ENCODE results near the gene PMPCA.

PMPCA gene

DNA sequence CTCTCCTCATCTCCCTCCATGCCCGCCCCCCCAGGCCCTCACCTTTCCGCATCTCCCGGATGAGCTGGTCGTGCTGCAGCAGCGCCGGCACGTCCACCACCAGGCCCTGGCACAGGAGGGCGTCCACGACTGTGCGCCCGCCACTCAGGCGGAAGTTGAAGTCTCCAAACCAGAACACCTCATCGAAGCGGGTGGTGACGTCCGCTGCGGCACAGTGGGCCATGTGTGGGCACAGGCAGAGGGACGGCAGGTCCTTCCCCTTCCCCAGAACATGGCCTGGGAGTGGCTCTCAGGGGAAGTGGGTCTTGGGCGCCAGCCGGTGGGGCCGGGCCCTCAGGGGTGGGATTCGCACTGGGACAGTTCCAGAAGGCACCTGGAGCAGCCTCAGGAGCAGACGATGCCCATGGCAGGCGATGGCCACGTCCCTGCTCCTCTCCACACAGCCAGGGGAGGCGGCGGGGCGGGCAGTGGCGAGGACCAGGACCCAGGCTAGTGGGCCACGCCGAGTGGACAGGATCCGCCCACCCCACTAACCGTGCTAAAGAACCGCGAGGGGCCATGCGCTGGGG is 21.4 kb downstream of the PMPCA start:
- TF ChIP-seq TAF1 (IDR thresholded peaks at IDR 0.05; ENCODE audit: low read depth) = no peak
- TF ChIP-seq CREB1 (IDR thresholded peaks at IDR 0.05; ENCODE audit: low read depth) = no peak
- TF ChIP-seq TCF12 (IDR thresholded peaks at IDR 0.05; ENCODE audit: low read depth) = no peak
- TF ChIP-seq CEBPB (IDR thresholded peaks at IDR 0.05) = no peak

DNA sequence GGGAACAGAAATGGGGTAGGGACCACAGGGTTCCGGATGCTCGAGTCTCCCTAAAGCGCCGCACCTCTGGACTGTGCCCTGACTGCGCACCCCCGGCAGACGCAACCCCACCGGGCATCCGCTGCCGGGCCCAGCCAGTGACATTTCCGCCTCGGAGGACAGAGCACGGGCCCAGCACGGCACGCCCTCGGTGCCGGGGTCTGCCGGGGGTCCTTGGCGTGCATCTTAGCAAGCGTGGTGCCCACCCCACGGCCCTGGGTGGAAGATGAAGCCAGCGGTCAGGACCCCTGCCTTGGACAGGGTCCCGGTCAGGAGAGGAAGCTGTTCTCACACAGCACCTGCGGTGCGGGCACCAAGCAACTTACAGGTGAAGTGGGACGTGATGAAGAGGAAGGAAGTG is 22.1 kb downstream of the PMPCA start:
- TF ChIP-seq, protein P1, sequence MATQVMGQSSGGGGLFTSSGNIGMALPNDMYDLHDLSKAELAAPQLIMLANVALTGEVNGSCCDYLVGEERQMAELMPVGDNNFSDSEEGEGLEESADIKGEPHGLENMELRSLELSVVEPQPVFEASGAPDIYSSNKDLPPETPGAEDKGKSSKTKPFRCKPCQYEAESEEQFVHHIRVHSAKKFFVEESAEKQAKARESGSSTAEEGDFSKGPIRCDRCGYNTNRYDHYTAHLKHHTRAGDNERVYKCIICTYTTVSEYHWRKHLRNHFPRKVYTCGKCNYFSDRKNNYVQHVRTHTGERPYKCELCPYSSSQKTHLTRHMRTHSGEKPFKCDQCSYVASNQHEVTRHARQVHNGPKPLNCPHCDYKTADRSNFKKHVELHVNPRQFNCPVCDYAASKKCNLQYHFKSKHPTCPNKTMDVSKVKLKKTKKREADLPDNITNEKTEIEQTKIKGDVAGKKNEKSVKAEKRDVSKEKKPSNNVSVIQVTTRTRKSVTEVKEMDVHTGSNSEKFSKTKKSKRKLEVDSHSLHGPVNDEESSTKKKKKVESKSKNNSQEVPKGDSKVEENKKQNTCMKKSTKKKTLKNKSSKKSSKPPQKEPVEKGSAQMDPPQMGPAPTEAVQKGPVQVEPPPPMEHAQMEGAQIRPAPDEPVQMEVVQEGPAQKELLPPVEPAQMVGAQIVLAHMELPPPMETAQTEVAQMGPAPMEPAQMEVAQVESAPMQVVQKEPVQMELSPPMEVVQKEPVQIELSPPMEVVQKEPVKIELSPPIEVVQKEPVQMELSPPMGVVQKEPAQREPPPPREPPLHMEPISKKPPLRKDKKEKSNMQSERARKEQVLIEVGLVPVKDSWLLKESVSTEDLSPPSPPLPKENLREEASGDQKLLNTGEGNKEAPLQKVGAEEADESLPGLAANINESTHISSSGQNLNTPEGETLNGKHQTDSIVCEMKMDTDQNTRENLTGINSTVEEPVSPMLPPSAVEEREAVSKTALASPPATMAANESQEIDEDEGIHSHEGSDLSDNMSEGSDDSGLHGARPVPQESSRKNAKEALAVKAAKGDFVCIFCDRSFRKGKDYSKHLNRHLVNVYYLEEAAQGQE (IDR thresholded peaks at IDR 0.05; ENCODE audit: low read depth) = no peak
- TF ChIP-seq FOXM1 (IDR thresholded peaks at IDR 0.05; ENCODE audit: borderline replicate concordance, low read depth) (no peak), ZBTB7A (IDR thresholded peaks at IDR 0.05; ENCODE audit: low read depth) (no peak), TEAD4 (IDR thresholded peaks at IDR 0.05) (no peak), CEBPB (IDR thresholded peaks at IDR 0.05) (no peak), EP300 (IDR thresholded peaks at IDR 0.05; ENCODE audit: borderline replicate concordance) (no peak), EGR1 (IDR thresholded peaks at IDR 0.05) (no peak), CREB1 (IDR thresholded peaks at IDR 0.05; ENCODE audit: low read depth) (no peak), TAF1 (IDR thresholded peaks at IDR 0.05; ENCODE audit: low read depth) (no peak), YY1 (IDR thresholded peaks at IDR 0.05; ENCODE audit: low read depth) (no peak), NFIC (IDR thresholded peaks at IDR 0.05) (no peak)
- TF ChIP-seq, protein P2, sequence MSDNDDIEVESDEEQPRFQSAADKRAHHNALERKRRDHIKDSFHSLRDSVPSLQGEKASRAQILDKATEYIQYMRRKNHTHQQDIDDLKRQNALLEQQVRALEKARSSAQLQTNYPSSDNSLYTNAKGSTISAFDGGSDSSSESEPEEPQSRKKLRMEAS (IDR thresholded peaks at IDR 0.05) = no peak
- TF ChIP-seq, protein P3, sequence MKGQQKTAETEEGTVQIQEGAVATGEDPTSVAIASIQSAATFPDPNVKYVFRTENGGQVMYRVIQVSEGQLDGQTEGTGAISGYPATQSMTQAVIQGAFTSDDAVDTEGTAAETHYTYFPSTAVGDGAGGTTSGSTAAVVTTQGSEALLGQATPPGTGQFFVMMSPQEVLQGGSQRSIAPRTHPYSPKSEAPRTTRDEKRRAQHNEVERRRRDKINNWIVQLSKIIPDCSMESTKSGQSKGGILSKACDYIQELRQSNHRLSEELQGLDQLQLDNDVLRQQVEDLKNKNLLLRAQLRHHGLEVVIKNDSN (IDR thresholded peaks at IDR 0.05) = no peak

DNA sequence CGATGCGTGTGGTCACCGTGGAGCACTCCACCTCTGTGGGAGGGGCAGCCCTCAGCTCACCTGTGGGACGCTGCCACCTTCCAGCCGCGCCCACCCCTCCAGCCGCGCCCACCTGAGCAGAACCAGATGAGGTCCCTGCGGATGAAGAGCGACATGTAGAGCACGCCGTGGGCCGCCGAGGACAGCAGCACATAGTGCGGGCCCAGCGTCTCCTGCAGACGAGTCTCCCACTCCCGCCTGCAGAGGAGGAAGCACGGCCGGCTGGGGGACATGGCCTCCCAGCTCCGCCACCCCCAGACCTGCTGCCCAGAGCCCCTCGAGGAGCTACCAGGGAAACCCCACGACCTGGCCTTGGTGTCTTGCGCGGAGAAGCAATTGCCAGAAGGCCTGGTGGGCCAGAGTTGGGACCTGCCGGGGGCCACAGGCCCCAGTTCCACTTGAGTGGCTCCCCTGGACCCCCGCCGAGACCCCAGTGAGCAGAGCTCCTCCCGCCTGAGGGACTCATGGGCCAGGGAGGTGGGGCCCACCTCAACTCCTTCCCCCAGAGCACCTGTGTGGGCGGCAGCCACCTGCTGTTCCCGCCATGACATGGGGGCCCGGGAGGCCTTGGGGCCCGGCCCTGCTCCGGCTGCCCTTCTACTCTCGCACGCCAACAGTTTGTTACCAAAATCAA is 22.7 kb downstream of the PMPCA start:
- TF ChIP-seq EGR1 (IDR thresholded peaks at IDR 0.05) (peak; percentile 31; the same call in 1 of the 2 replicates), NFIC (IDR thresholded peaks at IDR 0.05) (no peak), FOXM1 (IDR thresholded peaks at IDR 0.05; ENCODE audit: borderline replicate concordance, low read depth) (no peak), TCF12 (IDR thresholded peaks at IDR 0.05; ENCODE audit: low read depth) (no peak)
- TF ChIP-seq, protein P3 (IDR thresholded peaks at IDR 0.05) = no peak
- TF ChIP-seq, protein P2 (IDR thresholded peaks at IDR 0.05) = no peak

DNA sequence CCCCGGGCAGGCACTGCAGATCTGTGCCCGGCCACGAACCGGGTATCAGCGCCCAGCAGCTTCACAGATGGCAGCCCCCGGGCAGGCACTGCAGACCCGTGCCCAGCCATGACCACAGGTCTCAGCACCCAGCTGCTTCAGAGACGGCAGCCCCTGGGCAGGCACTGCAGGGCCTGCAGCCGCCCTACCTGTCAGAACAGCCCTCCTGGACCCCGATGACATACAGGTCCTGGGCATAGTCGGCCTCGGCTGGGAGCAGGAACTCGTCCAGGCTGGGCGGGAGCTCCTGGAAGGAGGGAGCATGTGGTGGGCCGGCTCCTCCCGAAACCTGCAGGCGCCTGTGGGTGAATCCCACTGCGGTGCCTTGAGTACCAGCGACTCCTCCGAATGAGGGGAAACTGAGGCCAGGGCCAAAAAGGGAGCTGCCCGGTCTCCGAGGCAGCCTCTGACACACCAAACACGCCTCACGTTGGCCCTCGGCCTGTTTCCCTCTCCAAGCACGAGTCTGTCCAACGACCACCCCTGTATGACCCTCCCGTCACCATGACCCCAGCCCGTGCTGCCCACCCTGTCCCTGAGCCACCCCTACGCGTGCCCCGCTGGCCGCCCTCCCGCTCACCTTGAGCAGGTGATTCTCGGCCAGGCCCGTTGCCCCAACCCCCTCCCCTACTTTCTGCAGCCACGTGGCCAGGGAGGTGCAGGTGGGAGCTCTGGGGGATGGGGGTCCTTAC is 23.6 kb downstream of the PMPCA start:
- TF ChIP-seq RAD21 (IDR thresholded peaks at IDR 0.05; ENCODE audit: low read depth) (no peak), CREB1 (IDR thresholded peaks at IDR 0.05; ENCODE audit: low read depth) (no peak), EGR1 (IDR thresholded peaks at IDR 0.05) (no peak), YY1 (IDR thresholded peaks at IDR 0.05; ENCODE audit: low read depth) (no peak), NFIC (IDR thresholded peaks at IDR 0.05) (no peak), EP300 (IDR thresholded peaks at IDR 0.05; ENCODE audit: borderline replicate concordance) (no peak), FOXM1 (IDR thresholded peaks at IDR 0.05; ENCODE audit: borderline replicate concordance, low read depth) (no peak), TAF1 (IDR thresholded peaks at IDR 0.05; ENCODE audit: low read depth) (no peak), TEAD4 (IDR thresholded peaks at IDR 0.05) (no peak), CEBPB (IDR thresholded peaks at IDR 0.05) (no peak), TCF12 (IDR thresholded peaks at IDR 0.05; ENCODE audit: low read depth) (no peak), ZBTB7A (IDR thresholded peaks at IDR 0.05; ENCODE audit: low read depth) (no peak)
- TF ChIP-seq, protein P2 (IDR thresholded peaks at IDR 0.05) = no peak
- TF ChIP-seq, protein P1 (IDR thresholded peaks at IDR 0.05; ENCODE audit: low read depth) = no peak
- TF ChIP-seq, protein P3 (IDR thresholded peaks at IDR 0.05) = no peak

All from Ishikawa (cell line).